AG10803 (cell line): ENCODE data around the gene ACMSD.
"Not testable (repeated sequence)": the region's sequence is repeated elsewhere in the genome, so short reads cannot be mapped to it uniquely, and the experiment has no call there.

Source experiments
- DNase-seq: peaks from one replicate; pipeline ENCODE4 v3.0.0; 2010; ENCODE audit warnings: low read depth
- H3K4me3 ChIP-seq: 2 replicates; pipeline ENCODE4 v1.5.1; 2011; ENCODE audit warnings: mild to moderate bottlenecking, low read length, control low read depth
- TF ChIP-seq, protein P1 (sequence below): conservative IDR thresholded peaks from 2 replicates; pipeline ENCODE4 v1.5.1; 2011; ENCODE audit warnings: mild to moderate bottlenecking, low read length, control low read depth, inconsistent platforms

ACMSD gene

DNA sequence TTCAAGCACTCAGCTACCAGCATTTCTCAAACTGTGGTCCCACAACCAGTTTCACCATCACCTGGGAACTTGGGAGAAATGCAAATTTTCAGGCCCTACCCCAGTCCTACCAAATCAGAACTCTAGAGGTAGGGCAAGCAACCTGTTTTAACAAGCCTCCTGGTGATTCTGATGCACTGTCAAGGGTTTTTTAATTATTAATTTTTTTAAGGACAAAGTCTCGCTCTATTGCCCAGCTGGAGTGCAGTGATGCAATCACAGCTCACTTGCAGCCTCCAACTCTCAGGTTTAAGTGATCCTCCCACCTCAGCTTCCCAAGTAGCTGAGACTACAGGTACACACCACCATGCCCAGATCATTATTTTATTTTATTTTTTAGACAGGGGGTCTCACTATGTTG is 7.8 kb downstream of the ACMSD start:
- no peak for DNase-seq
- no peak overlapping the region for H3K4me3 ChIP-seq
- TF ChIP-seq, protein P1, sequence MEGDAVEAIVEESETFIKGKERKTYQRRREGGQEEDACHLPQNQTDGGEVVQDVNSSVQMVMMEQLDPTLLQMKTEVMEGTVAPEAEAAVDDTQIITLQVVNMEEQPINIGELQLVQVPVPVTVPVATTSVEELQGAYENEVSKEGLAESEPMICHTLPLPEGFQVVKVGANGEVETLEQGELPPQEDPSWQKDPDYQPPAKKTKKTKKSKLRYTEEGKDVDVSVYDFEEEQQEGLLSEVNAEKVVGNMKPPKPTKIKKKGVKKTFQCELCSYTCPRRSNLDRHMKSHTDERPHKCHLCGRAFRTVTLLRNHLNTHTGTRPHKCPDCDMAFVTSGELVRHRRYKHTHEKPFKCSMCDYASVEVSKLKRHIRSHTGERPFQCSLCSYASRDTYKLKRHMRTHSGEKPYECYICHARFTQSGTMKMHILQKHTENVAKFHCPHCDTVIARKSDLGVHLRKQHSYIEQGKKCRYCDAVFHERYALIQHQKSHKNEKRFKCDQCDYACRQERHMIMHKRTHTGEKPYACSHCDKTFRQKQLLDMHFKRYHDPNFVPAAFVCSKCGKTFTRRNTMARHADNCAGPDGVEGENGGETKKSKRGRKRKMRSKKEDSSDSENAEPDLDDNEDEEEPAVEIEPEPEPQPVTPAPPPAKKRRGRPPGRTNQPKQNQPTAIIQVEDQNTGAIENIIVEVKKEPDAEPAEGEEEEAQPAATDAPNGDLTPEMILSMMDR: no peak

DNA sequence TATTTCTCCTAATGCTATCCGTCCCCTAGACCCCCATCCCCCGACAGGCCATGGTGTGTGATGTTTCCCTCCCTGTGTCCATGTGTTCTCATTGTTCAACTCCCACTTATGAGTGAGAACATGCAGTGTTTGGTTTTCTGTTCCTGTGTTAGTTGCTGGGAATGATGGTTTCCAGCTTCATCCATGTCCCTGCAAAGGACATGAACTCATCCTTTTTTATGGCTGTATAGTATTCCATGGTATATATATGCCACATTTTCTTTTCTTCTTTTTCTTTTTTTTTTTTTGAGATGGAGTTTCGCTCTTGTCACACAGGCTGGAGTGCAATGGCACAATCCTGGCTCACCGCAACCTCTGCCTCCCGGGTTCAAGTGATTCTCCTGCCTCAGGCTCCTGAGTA is 9.2 kb downstream of the ACMSD start:
- not testable (repeated sequence) for H3K4me3 ChIP-seq, DNase-seq

DNA sequence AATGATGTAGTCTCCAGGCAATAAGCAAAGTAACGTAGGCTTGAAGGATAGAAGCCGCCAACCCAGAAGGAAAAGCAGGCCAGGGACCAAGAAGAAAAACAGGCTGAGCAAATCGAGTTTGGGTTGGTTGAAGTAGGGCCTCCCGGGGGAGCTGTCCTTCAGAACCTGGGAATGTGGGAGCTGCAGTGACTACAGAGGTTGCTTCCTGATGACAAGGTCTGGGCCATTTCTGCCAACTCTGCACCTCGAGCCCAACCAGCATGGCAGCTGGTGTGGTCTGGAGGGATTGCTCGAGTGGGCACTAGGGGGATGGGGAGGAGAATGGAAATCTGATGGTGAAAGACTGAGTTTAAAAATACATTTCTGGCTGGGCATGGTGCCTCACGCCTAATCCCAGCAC is 14.1 kb downstream of the ACMSD start:
- no peak for DNase-seq
- TF ChIP-seq, protein P1: no peak
- no peak overlapping the region for H3K4me3 ChIP-seq

DNA sequence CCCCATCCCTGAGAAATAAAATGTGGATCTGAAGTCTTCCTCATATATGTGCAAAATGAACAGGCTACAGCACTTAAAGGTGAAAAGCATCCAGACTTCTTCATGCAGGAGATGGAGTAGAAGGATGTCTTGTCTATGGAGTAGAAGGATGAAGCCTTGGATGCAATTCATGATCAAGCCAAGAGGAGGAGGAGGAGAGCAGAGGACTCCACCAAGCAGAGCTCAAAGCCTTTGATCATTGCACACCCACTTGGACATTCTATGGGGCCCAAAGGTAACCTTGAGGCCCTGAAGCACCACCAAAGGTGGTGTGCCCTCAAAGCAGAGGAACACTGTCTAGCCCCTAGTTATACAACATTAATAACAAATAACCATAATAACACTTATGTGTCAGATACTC is 17.3 kb downstream of the ACMSD start:
- no peak overlapping the region for H3K4me3 ChIP-seq
- no peak for DNase-seq
- TF ChIP-seq, protein P1: no peak

DNA sequence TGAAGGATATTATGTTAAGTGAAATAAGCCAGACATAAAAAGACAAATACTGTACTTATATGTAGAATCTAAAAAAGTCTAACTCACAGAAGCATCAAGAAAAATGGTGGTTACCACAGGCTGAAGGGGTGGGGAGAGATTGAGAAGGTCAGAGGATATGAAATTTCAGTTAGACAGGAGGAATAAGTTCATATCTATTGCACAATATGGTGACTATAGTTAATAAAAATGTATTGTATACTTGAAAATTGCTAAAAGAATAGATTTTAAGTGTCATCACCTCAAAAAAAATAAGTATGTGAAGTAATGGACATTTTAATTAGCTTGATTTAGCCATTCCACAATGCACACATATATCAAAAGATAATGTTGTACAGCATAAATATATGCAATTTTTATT is 19.8 kb downstream of the ACMSD start:
- H3K4me3 ChIP-seq: no peak overlapping the region
- no peak for DNase-seq
- TF ChIP-seq, protein P1: no peak

DNA sequence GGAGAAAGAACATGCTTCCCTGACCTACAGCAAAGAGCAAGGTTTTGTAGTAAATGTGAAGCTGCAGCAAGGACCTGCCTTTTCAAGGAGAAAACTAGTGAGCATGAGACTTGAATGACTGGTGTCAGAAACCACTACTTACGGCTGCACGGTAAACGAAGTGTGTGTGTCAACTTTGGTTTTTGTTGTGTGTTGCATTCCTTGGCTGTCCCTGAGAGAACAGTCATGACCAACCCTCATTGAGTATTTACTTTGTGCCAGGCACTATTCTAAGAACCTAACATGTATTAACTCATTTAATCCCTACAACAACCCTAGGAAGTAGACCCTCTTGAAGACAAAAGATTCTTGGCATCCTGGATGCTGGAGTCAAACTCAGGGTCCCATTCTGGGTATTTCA is 22.8 kb downstream of the ACMSD start:
- H3K4me3 ChIP-seq: no peak overlapping the region

DNA sequence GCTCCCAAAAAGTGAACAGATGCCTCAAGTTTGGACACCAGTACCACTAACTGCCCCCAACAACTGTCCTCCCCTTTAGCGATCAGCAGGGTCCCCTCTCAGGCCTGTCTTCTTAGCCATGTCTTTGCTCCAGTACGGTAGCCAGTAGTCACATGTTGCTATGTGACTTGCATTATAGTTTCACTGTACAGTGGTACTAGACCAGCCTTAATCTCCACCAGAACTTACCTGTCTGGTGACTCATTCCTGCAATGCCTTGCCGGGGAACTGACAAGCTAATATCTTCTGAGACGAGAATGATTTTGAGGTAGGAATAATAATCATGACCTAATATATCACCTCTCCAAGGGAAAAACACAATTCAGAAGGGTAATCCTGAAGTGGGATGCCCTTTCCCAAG is 23.7 kb downstream of the ACMSD start:
- H3K4me3 ChIP-seq: no peak overlapping the region
- DNase-seq: no peak
- TF ChIP-seq, protein P1: no peak

More for the DNA sequence above, 22.8 kb downstream of the ACMSD start:
- no peak for DNase-seq
- TF ChIP-seq, protein P1: no peak

DNA sequence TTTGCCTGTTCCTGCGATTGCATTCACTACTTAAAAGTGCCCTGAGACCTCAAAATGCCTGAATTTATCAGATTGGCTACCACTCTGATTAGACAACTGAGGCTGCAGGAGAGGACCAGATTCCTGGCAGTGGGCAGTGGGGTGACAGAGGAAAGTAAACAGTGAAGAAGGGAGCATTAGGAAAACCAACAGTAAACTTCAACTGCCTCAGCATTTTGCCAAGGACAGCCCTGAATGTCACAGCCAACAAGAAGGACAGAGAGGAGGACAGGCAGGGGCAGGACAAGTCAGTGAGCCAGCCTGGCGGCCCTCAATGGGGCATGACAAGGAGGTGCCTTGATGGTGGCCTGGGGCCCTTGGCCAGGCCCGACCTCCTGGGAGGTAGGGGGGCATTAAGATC is 24.3 kb downstream of the ACMSD start:
- TF ChIP-seq, protein P1: no peak
- H3K4me3 ChIP-seq: no peak overlapping the region
- no peak for DNase-seq
